ENCODE data around the gene KCNJ16.

- TF ChIP-seq SNRNP70 (IDR thresholded peaks at IDR 0.05; ENCODE audit: low read depth, low read length), result no peak
- TF ChIP-seq MXD1 (CRISPR knock-in tag; IDR thresholded peaks at IDR 0.05), result no peak
- TF ChIP-seq NBN (conservative IDR thresholded peaks at IDR 0.05), result no peak
- TF ChIP-seq POLR2A (IDR thresholded peaks at IDR 0.05; ENCODE audit: insufficient read depth in 1 of 2, low read depth in 2 of 2, low read length in 2 of 2), result no peak
- TF ChIP-seq SMAD3 (CRISPR knock-in tag; IDR thresholded peaks at IDR 0.05), result no peak
- TF ChIP-seq SAFB2 (CRISPR knock-in tag; IDR thresholded peaks at IDR 0.05; ENCODE audit: borderline replicate concordance, low read depth), result no peak
- TF ChIP-seq, protein P1, sequence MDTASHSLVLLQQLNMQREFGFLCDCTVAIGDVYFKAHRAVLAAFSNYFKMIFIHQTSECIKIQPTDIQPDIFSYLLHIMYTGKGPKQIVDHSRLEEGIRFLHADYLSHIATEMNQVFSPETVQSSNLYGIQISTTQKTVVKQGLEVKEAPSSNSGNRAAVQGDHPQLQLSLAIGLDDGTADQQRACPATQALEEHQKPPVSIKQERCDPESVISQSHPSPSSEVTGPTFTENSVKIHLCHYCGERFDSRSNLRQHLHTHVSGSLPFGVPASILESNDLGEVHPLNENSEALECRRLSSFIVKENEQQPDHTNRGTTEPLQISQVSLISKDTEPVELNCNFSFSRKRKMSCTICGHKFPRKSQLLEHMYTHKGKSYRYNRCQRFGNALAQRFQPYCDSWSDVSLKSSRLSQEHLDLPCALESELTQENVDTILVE (CRISPR knock-in tag; IDR thresholded peaks at IDR 0.05), result no peak
- no peak for TF ChIP-seq ZBTB1 (CRISPR knock-in tag; IDR thresholded peaks at IDR 0.05; ENCODE audit: borderline replicate concordance)
- TF ChIP-seq PAF1 (CRISPR knock-in tag; IDR thresholded peaks at IDR 0.05), result no peak
Measured at GRCh38 chr17:70073310-70073709, 1.7 kb upstream of the KCNJ16 start.

Data from HepG2 (cell line).